Heart left ventricle (tissue), 13 donors: ENCODE data around the gene BCAS4.

Experiments used
- POLR2A ChIP-seq, 2 donors: fragments of 450-650 bp; IDR thresholded peaks; one replicate each; pipeline ENCODE4 v1.6.1; 2017; ENCODE audit warnings: antibody characterized with exemption in 2 of 2, mild to moderate bottlenecking in 2 of 2, moderate library complexity in 2 of 2
- TF ChIP-seq, protein P1 (sequence below), 12 donors: fragments of 200-600 bp; sonication (generic) in 4 of 12; IDR thresholded peaks; one replicate each; pipeline versions ENCODE4 v1.5.0 to v1.8.0; 2018 to 2022; ENCODE audit warnings: antibody characterized with exemption in 12 of 12, mild to moderate bottlenecking in 5 of 12
- donor health status: ischemic (EF 13 %, LVEDD 7.1; RV severe dilation, severe dysfunction).
- donor health status: DM: no; HTN: yes; CAD: no.
- donor health status: DM: no; HTN: no; CAD: no.
- donor health status: ischemic (EF 25% LVEDD 6.9; RV normal size, moderate dysfunction).
- donor health status: ischemic (EF 25% LVEDD 5.7; RV mildly dilated, moderate dysfunction).
- donor health status: ischemic (EF 35%, LVEDD 5.7; RV mildly dilated, moderate dysfunction).
- donor health status: nonischemic (EF 11% LVEDD 7.7; RV severe dilation, severe dysfunction).
- donor health status: DM: yes; HTN: yes; CAD: no.
- donor health status: PGD.
- donor health status: ischemic (EF 29% LVEDD 5.4; RV normal size, mild dysfunction).
- donor health status: nonischemic (EF 23%, LVEDD 6.1; RV moderate dilation, normal function).

DNA sequence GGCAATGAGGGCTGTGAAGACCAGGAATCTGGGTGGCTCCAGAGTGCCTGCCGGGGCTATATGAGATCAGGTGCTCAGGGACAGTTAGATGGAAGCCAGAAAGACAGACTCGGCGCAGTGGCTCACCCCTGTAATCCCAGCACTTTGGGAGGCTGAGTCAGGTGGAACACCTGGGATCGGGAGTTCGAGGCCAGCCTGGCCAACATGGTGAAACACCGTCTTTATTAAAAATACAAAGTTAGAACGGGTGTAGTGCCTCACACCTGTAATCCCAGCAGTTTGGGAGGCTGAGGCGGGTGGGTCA, 43.4 kb downstream of the BCAS4 start:
- TF ChIP-seq, protein P1, sequence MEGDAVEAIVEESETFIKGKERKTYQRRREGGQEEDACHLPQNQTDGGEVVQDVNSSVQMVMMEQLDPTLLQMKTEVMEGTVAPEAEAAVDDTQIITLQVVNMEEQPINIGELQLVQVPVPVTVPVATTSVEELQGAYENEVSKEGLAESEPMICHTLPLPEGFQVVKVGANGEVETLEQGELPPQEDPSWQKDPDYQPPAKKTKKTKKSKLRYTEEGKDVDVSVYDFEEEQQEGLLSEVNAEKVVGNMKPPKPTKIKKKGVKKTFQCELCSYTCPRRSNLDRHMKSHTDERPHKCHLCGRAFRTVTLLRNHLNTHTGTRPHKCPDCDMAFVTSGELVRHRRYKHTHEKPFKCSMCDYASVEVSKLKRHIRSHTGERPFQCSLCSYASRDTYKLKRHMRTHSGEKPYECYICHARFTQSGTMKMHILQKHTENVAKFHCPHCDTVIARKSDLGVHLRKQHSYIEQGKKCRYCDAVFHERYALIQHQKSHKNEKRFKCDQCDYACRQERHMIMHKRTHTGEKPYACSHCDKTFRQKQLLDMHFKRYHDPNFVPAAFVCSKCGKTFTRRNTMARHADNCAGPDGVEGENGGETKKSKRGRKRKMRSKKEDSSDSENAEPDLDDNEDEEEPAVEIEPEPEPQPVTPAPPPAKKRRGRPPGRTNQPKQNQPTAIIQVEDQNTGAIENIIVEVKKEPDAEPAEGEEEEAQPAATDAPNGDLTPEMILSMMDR (IDR thresholded peaks at IDR 0.05): no peak
- TF ChIP-seq POLR2A (IDR thresholded peaks at IDR 0.05): no peak
